Common myeloid progenitor, CD34-positive (primary cell): ENCODE results near the gene MROH8.

Experiments
- CTCF ChIA-PET: fragments of 350-600 bp; sonication (Branson Sonifier 250); formaldehyde crosslinking; loops from one replicate; lab custom pipeline; 2021; ENCODE audit warnings: antibody characterized with exemption; lab: Charles Lee
- POLR2A ChIA-PET: fragments of 350-600 bp; sonication (Branson Sonifier 250); formaldehyde crosslinking; loops from one replicate; lab custom pipeline; 2021; ENCODE audit warnings: antibody characterized with exemption; lab: Charles Lee
- DNase-seq, 3 donors: peaks; one replicate each; pipeline versions ENCODE4 v3.0.0 to v3.0.0-alpha.2; 2013
- H3K27ac ChIP-seq, 2 experiments: 1 replicate in 1 of 2; 2 replicates in 1 of 2; pipeline ENCODE4 v1.7.0; 2013; ENCODE audit warnings: inconsistent platforms in 2 of 2, low read length in 2 of 2, mild to moderate bottlenecking in 2 of 2, low read depth in 1 of 2, moderate library complexity in 1 of 2; ENCODE audit not compliant: severe bottlenecking in 2 of 2, insufficient read depth in 1 of 2, poor library complexity in 1 of 2
- H3K27me3 ChIP-seq, 5 experiments: replicated peaks in 2 of 5; 1 replicate in 3 of 5; 2 replicates in 2 of 5; pipeline versions ENCODE4 v1.6.1 to v1.7.0; 2013; ENCODE audit warnings: low read length in 4 of 5, mild to moderate bottlenecking in 2 of 5, moderate library complexity in 2 of 5, inconsistent platforms in 1 of 5; ENCODE audit not compliant: insufficient read depth in 5 of 5, control insufficient read depth in 4 of 5
- H3K36me3 ChIP-seq, 4 experiments: 1 replicate in 2 of 4; 2 replicates in 2 of 4; pipeline versions ENCODE4 v1.6.1 to v1.7.0; 2013; ENCODE audit warnings: low read length in 3 of 4, control low read depth in 1 of 4, mild to moderate bottlenecking in 1 of 4; ENCODE audit not compliant: control insufficient read depth in 4 of 4, insufficient read depth in 4 of 4
- H3K4me1 ChIP-seq, 4 experiments: 1 replicate in 3 of 4; 2 replicates in 1 of 4; pipeline versions ENCODE4 v1.6.1 to v1.7.1; 2013; ENCODE audit warnings: low read length in 3 of 4, mild to moderate bottlenecking in 3 of 4, control low read depth in 1 of 4, inconsistent platforms in 1 of 4, moderate library complexity in 1 of 4; ENCODE audit not compliant: control insufficient read depth in 4 of 4, insufficient read depth in 4 of 4; ENCODE audit errors: control extremely low read depth in 1 of 4
- H3K4me3 ChIP-seq, 7 experiments: 1 replicate in 4 of 7; 2 replicates in 3 of 7; pipeline versions ENCODE4 v1.5.1 to v1.7.0; 2013; ENCODE audit warnings: mild to moderate bottlenecking in 7 of 7, low read length in 6 of 7, moderate library complexity in 6 of 7, inconsistent platforms in 2 of 7, low read depth in 2 of 7, control low read depth in 1 of 7; ENCODE audit not compliant: insufficient read depth in 4 of 7, control insufficient read depth in 1 of 7; ENCODE audit errors: extremely low read depth in 1 of 7
- H3K9me3 ChIP-seq, 5 experiments: 1 replicate in 4 of 5; 2 replicates in 1 of 5; pipeline versions ENCODE4 v1.6.1 to v1.7.1; 2013; ENCODE audit warnings: low read length in 4 of 5, mild to moderate bottlenecking in 2 of 5, inconsistent platforms in 1 of 5, low read depth in 1 of 5, moderate library complexity in 1 of 5; ENCODE audit not compliant: control insufficient read depth in 4 of 5, insufficient read depth in 2 of 5; ENCODE audit errors: control extremely low read depth in 1 of 5
- WGBS: methylation state at CpG from one replicate; pipeline ENCODE4 v1.1.5; 2013; ENCODE audit not compliant: insufficient coverage; 5-methylcytosine and 5-hydroxymethylcytosine counted together

MROH8 gene

DNA sequence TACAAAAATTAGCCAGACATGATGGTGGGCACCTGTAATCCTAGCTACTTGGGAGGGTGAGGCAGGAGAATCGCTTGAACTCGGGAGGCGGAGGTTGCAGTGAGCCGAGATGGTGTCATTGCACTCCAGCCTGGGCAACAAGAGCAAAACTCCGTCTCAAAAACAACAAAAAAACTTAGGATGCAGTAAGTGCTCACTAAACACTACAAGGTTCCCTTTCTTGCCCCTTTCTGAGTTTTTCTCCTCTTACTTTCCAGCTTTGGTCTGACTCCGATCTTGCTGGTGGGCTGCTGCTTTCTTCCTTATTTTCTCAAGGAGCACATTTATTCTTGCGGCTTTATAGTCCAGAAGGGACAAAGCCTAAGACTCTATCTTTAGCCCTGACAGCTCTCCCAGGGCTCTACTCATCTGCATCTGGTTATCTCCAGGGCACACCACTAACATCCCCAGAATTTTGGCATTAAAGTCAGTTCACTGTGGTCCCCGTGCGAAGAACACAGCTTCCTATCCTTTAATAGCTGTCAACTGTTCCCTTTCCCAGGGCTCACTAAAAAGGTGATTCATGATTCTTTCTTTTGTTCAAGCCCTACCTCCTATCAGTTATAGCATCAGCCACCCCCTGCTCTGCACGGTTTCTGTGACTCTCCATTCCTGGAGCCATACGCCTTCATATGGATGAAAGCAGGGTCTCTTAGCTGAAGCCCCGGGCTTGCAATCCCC lies 17.4 kb downstream of the MROH8 start:
- WGBS = 74% methylated on average over 11 of the region's 12 CpGs
- Histone ChIP-seq H3K36me3 (no peaks in the 10 kb centered on the region), H3K4me3 (no peak overlapping the region), H3K9me3 (no peaks in the 10 kb centered on the region), H3K27me3 (peaks cover 0 to 2% (median 0%) of the 10 kb centered on the region in 5 experiments), H3K4me1 (no peaks in the 10 kb centered on the region), H3K27ac (no peak overlapping the region)
- POLR2A ChIA-PET = no interaction called here
- CTCF ChIA-PET = no interaction called here
- DNase-seq = peak in 1 of 3 donors; percentile 4

DNA sequence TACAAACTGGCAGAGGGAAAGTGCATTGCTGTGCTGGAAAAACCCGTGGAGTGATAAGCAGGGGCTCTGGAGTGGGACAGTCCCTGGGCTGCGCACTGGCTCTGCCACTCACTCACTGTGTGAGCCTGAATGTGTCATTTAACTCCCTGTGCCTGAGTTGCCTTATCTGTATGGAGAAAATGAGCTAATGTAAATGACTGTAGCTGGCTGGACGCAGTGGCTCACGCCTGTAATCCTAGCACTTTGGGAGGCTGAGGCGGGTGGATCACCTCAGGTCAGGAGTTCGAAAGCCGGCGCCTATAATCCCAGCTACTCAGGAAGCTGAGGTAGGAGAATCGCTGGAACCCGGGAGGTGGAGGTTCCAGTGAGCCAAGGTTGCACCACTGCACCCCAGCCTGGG lies 18.7 kb downstream of the MROH8 start:
- Histone ChIP-seq H3K27ac (no peak overlapping the region), H3K36me3 (no peaks in the 10 kb centered on the region), H3K27me3 (peaks cover 0 to 2% (median 0%) of the 10 kb centered on the region in 5 experiments), H3K9me3 (no peaks in the 10 kb centered on the region), H3K4me1 (no peaks in the 10 kb centered on the region), H3K4me3 (no peak overlapping the region)
- ChIA-PET POLR2A (interaction anchor here (0.7 kb wide), 1 partner anchor 339 kb away, joined by 3 read pairs; no protein-coding TSS in a partner anchor), CTCF (interaction anchor here (0.9 kb wide), 1 partner anchor 9 kb away, joined by 3 read pairs; no protein-coding TSS in a partner anchor)
- no peak for DNase-seq
- 97% methylated on average over 7 of the region's 10 CpGs for WGBS

GRCh38 chr20:37158248-37158647 lies 21.1 kb downstream of the MROH8 start:
- whole genome bisulfite sequencing = 100% methylated on average over 2 of the region's 4 CpGs
- no peaks in the 10 kb centered on the region for H3K4me1 ChIP-seq

DNA sequence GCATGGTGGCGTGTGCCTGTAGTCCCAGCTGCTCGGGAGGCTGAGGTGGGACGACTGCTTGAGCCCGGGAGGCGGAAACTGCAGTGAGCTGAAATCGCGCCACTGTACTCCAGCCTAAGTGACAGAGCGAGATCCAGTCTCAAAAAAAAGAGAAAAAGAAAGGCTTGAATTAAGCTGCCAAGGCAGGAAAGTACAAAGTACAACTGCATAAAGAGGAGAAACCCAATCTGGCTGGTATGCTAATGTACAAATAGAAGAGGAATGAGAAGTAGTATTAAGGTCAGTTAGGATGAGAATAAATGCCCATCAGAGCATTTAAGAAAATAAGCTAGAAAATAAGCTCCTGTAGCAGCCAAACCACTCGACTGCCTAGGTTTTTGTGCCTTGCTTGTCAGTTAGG lies 23.4 kb downstream of the MROH8 start:
- no peaks in the 10 kb centered on the region for H3K4me1 ChIP-seq
- no peaks in the 10 kb centered on the region for H3K9me3 ChIP-seq
- no peaks in the 10 kb centered on the region for H3K27me3 ChIP-seq
- no peak overlapping the region for H3K4me3 ChIP-seq
- DNase-seq = no peak
- ChIA-PET CTCF (no interaction called here), POLR2A (no interaction called here)
- WGBS = 99% methylated on average over 8 of the region's 9 CpGs
- H3K36me3 ChIP-seq = no peaks in the 10 kb centered on the region
- no peak overlapping the region for H3K27ac ChIP-seq

More at GRCh38 chr20:37158248-37158647, 21.1 kb downstream of the MROH8 start:
- H3K9me3 ChIP-seq = no peaks in the 10 kb centered on the region
- H3K4me3 ChIP-seq = no peak overlapping the region
- no peaks in the 10 kb centered on the region for H3K36me3 ChIP-seq
- DNase-seq = no peak
- ChIA-PET CTCF (interaction anchor here (0.8 to 1.0 kb wide), 3 partner anchors 10 to 16 kb away, joined by 3 to 4 read pairs (median 4); no protein-coding TSS in a partner anchor), POLR2A (no interaction called here)
- H3K27me3 ChIP-seq = peaks cover 0 to 2% (median 0%) of the 10 kb centered on the region in 5 experiments
- H3K27ac ChIP-seq = no peak overlapping the region

- H3K9me3 ChIP-seq = no peaks in the 10 kb centered on the region
- ChIA-PET CTCF (interaction anchor here (1.9 kb wide), 1 partner anchor 22 kb away, joined by 5 read pairs; no protein-coding TSS in a partner anchor), POLR2A (no interaction called here)
- no peaks in the 10 kb centered on the region for H3K4me1 ChIP-seq
- H3K27me3 ChIP-seq = no peaks in the 10 kb centered on the region
- no peak overlapping the region for H3K27ac ChIP-seq
- no peaks in the 10 kb centered on the region for H3K36me3 ChIP-seq
- no peak overlapping the region for H3K4me3 ChIP-seq
- peak in 1 of 3 donors; percentile 6 for DNase-seq
- WGBS = 99% methylated on average over 6 of the region's 6 CpGs
These were observed 24.6 kb downstream of the MROH8 start for GRCh38 chr20:37154684-37155298.

GRCh38 chr20:37152284-37152683 lies 27.1 kb downstream of the MROH8 start:
- Histone ChIP-seq H3K27me3 (no peaks in the 10 kb centered on the region), H3K4me3 (no peak overlapping the region)
- CTCF ChIA-PET = interaction anchor here (1.2 kb wide), 1 partner anchor 9 kb away, joined by 3 read pairs; no protein-coding TSS in a partner anchor

GRCh38 chr20:37151529-37151928 lies 27.8 kb downstream of the MROH8 start:
- no peak overlapping the region for H3K4me3 ChIP-seq
- CTCF ChIA-PET = interaction anchor here (1.2 kb wide), 1 partner anchor 10 kb away, joined by 3 read pairs; no protein-coding TSS in a partner anchor
- no peak overlapping the region for H3K27ac ChIP-seq
- no CpG with 5 or more reads among the region's 4 CpGs for WGBS
- no peak for DNase-seq
- POLR2A ChIA-PET = no interaction called here
- no peaks in the 10 kb centered on the region for H3K27me3 ChIP-seq
- no peaks in the 10 kb centered on the region for H3K4me1 ChIP-seq
- no peaks in the 10 kb centered on the region for H3K36me3 ChIP-seq
- no peaks in the 10 kb centered on the region for H3K9me3 ChIP-seq

More at GRCh38 chr20:37152284-37152683, 27.1 kb downstream of the MROH8 start:
- no peak for DNase-seq
- no peaks in the 10 kb centered on the region for H3K9me3 ChIP-seq
- no peak overlapping the region for H3K27ac ChIP-seq
- POLR2A ChIA-PET = no interaction called here
- H3K4me1 ChIP-seq = no peaks in the 10 kb centered on the region
- WGBS = 93% methylated on average over 4 of the region's 7 CpGs
- no peaks in the 10 kb centered on the region for H3K36me3 ChIP-seq
